Breast epithelium (tissue), 3 donors: ENCODE measurements around the gene ANKRD42.

Experiments used
- CTCF ChIP-seq, 3 donors: fragments of 450-650 bp; IDR thresholded peaks; one replicate each; pipeline ENCODE4 v1.5.1; 2016 to 2017; ENCODE audit warnings: antibody characterized with exemption in 3 of 3, mild to moderate bottlenecking in 3 of 3, moderate library complexity in 3 of 3
- POLR2A ChIP-seq: fragments of 450-650 bp; IDR thresholded peaks from one replicate; pipeline ENCODE4 v1.6.1; 2016; ENCODE audit warnings: antibody characterized with exemption, mild to moderate bottlenecking, moderate library complexity
- POLR2AphosphoS5 ChIP-seq, 3 donors: sonication (generic); formaldehyde crosslinking; IDR thresholded peaks; one replicate each; pipeline ENCODE4 v1.6.1; 2017; ENCODE audit warnings: antibody characterized with exemption in 3 of 3

GRCh38 chr11:83147895-83148294 is 45.6 kb upstream of the ANKRD42 start:
- no peak for TF ChIP-seq CTCF (IDR thresholded peaks at IDR 0.05)
- no peak for TF ChIP-seq POLR2AphosphoS5 (IDR thresholded peaks at IDR 0.05)
- no peak for TF ChIP-seq POLR2A
